Adrenal gland (tissue), 12 donors: ENCODE measurements around the gene HECTD1. TPM values are rescaled to one million over a fixed set of nuclear protein-coding genes. Genes with fewer than 3 reads are reported as not detected.
A peak's percentile ranks its signal among the peaks of the same experiment; 100 is the strongest.

Source experiments
- DNase-seq, 7 donors: peaks; one replicate each; pipeline ENCODE4 v3.0.0-alpha.2; 2019 to 2020
- H3K27ac ChIP-seq, 5 donors: fragments of 200-600 bp; sonication (generic) in 4 of 5; 1 replicate in 3 of 5; 2 replicates in 2 of 5; pipeline versions ENCODE4 v1.5.1 to v1.8.0; 2016 to 2020; ENCODE audit warnings: mild to moderate bottlenecking in 1 of 5
- H3K27me3 ChIP-seq: fragments of 200-600 bp; 2 replicates; pipeline ENCODE4 v1.8.0; 2021
- H3K36me3 ChIP-seq, 2 donors: fragments of 200-600 bp; replicated peaks in 1 of 2; 1 replicate in 1 of 2; 2 replicates in 1 of 2; pipeline versions ENCODE4 v1.5.1 to v1.8.0; 2018 to 2022
- H3K4me1 ChIP-seq, 2 donors: fragments of 200-600 bp; replicated peaks in 1 of 2; 1 replicate in 1 of 2; 2 replicates in 1 of 2; pipeline versions ENCODE4 v1.5.1 to v1.8.0; 2018 to 2021
- H3K4me3 ChIP-seq, 4 donors: fragments of 200-600 bp; sonication (generic) in 3 of 4; one replicate each; pipeline ENCODE4 v1.5.1; 2016 to 2018
- H3K9me3 ChIP-seq, 3 donors: fragments of 200-600 bp; sonication (generic) in 1 of 3; replicated peaks in 1 of 3; 1 replicate in 2 of 3; 2 replicates in 1 of 3; pipeline versions ENCODE4 v1.5.1 to v1.8.0; 2016 to 2021
- CTCF ChIP-seq, 6 experiments: fragments of 450-650 bp in 4 of 6; fragments of 200-600 bp in 2 of 6; sonication (generic) in 1 of 6; IDR thresholded peaks; 1 replicate in 5 of 6; 2 replicates in 1 of 6; pipeline versions ENCODE4 v1.5.1 to v1.8.0; 2016 to 2021; ENCODE audit warnings: antibody characterized with exemption in 6 of 6, mild to moderate bottlenecking in 2 of 6, moderate library complexity in 1 of 6
- POLR2A ChIP-seq, 2 donors: fragments of 450-650 bp; IDR thresholded peaks; one replicate each; pipeline ENCODE4 v1.6.1; 2017; ENCODE audit warnings: antibody characterized with exemption in 2 of 2, mild to moderate bottlenecking in 2 of 2, moderate library complexity in 1 of 2
- WGBS, 4 donors: extraction: QIAGEN DNeasy Blood & Tissue Kit in 2 of 4; methylation state at CpG; one replicate each; pipeline versions ENCODE4 v1.1.5 to v1.1.7; 2013 to 2017; 5-methylcytosine and 5-hydroxymethylcytosine counted together
- intact Hi-C, 2 donors: fragments of 100-400 bp; cut with DNase I; formaldehyde crosslinking; loops; one replicate each; pipeline versions ENCODE4 v1.14.1 to v1.15.0; 2022 to 2023
- polyA plus RNA-seq, 3 donors: library from polyadenylated mRNA; stranded (reverse); fragments of 200-250 nt in 2 of 3; fragments of 350-450 nt in 1 of 3; fragmentation: Illumina TruSeq in 1 of 3; extraction: RNeasy Lipid Tissue Mini Kit (QIAGEN cat#74804) in 1 of 3; gene quantifications; one replicate each; pipeline ENCODE4 v1.2.3, GENCODE V29; 2013 to 2014
- total RNA-seq, 9 donors: library from RNA; depleted of rRNA in 4 of 9; stranded (reverse); fragments of >200 nt in 4 of 9; fragments of 120-200 nt in 1 of 9; fragmentation: NEBNext Ultra II Directional in 1 of 9; extraction: Animal tissue kit (Norgen Biotek cat#: 25700) in 1 of 9; gene quantifications; one replicate each; pipeline versions ENCODE4 v1.1.0 to v1.2.4, GENCODE V29; 2013 to 2023
- donor health status: healthy with polysubstance abuse.
- donor health status: Bipolar disorder and iron deficiency.
- donor health status: DM: yes; HTN: yes; CAD: no.
- donor health status: DM: no; HTN: no; CAD: no.
- donor health status: DM: no; HTN: no; CAD: no.
- donor health status: DM: yes; HTN: yes; CAD: no.

The HECTD1 gene
- total and polyA plus RNA-seq, 12 donors: 77.1 to 309 (median 185) TPM

- peak in 4 of 7 donors; percentile 90 to 96 (median 92) for DNase-seq
- intact Hi-C loops: loop anchor here in 1 of 2 donors (5.0 kb wide), 1 partner anchor 40 kb away; no protein-coding TSS in a partner anchor
- TF ChIP-seq POLR2A (IDR thresholded peaks at IDR 0.05) (no peak), CTCF (IDR thresholded peaks at IDR 0.05) (no peak)
- 0% methylated on average over 3 to 59 of the region's 59 CpGs; no CpG with 5 or more reads in 1 of the 4 donors for WGBS, 4 donors
- H3K4me1 ChIP-seq: peaks cover 17 to 26% of the 10 kb centered on the region in 2 donors
- no peaks in the 10 kb centered on the region for H3K9me3 ChIP-seq
- peak overlapping the region; percentile 79 to 99 (median 99) for H3K27ac ChIP-seq
- H3K36me3 ChIP-seq: peaks cover 0 to 12% of the 10 kb centered on the region in 2 donors
- H3K4me3 ChIP-seq: peak overlapping the region; percentile 9 to 97 (median 77)
- H3K27me3 ChIP-seq: no peaks in the 10 kb centered on the region
These were observed 272 bp downstream of the HECTD1 start for GRCh38 chr14:31207287-31207754.

GRCh38 chr14:31206536-31207286, 882 bp downstream of the HECTD1 start:
- WGBS, 4 donors: 0 to 2% (median 0%) methylated on average over 16 to 51 of the region's 55 CpGs
- Histone ChIP-seq H3K36me3 (peaks cover 0 to 14% of the 10 kb centered on the region in 2 donors), H3K4me3 (peak overlapping the region; percentile 16 to 97 (median 77)), H3K27me3 (no peaks in the 10 kb centered on the region), H3K9me3 (no peaks in the 10 kb centered on the region), H3K27ac (peak overlapping the region; percentile 79 to 99 (median 99)), H3K4me1 (peaks cover 17 to 26% of the 10 kb centered on the region in 2 donors)
- no peak for TF ChIP-seq CTCF (IDR thresholded peaks at IDR 0.05)
- no peak for TF ChIP-seq POLR2A (IDR thresholded peaks at IDR 0.05)
- intact Hi-C loops: loop anchor here in 1 of 2 donors (5.0 kb wide), 1 partner anchor 39 kb away; no protein-coding TSS in a partner anchor
- peak; percentile 21 to 58 (median 44) for DNase-seq

- WGBS, 4 donors: 3 to 5% (median 4%) methylated on average over 9 of the region's 9 CpGs
These were observed 1.7 kb downstream of the HECTD1 start for GRCh38 chr14:31205681-31206535.

More at GRCh38 chr14:31205681-31206535, 1.7 kb downstream of the HECTD1 start:
- TF ChIP-seq CTCF (IDR thresholded peaks at IDR 0.05) (no peak), POLR2A (IDR thresholded peaks at IDR 0.05) (peak in 1 of 2 donors; percentile 43)
- no peak for DNase-seq
- Histone ChIP-seq H3K4me3 (peak overlapping the region in 3 of 4 donors; percentile 16 to 97 (median 93)), H3K27me3 (no peaks in the 10 kb centered on the region), H3K4me1 (peaks cover 19 to 31% of the 10 kb centered on the region in 2 donors), H3K27ac (peak overlapping the region; percentile 72 to 99 (median 99)), H3K9me3 (no peaks in the 10 kb centered on the region), H3K36me3 (peaks cover 0 to 17% of the 10 kb centered on the region in 2 donors)
- intact Hi-C loops: loop anchor here in 1 of 2 donors (5.0 kb wide), 1 partner anchor 39 kb away; no protein-coding TSS in a partner anchor
